ENCODE results near the gene SSC5D.

Gene SSC5D

DNA sequence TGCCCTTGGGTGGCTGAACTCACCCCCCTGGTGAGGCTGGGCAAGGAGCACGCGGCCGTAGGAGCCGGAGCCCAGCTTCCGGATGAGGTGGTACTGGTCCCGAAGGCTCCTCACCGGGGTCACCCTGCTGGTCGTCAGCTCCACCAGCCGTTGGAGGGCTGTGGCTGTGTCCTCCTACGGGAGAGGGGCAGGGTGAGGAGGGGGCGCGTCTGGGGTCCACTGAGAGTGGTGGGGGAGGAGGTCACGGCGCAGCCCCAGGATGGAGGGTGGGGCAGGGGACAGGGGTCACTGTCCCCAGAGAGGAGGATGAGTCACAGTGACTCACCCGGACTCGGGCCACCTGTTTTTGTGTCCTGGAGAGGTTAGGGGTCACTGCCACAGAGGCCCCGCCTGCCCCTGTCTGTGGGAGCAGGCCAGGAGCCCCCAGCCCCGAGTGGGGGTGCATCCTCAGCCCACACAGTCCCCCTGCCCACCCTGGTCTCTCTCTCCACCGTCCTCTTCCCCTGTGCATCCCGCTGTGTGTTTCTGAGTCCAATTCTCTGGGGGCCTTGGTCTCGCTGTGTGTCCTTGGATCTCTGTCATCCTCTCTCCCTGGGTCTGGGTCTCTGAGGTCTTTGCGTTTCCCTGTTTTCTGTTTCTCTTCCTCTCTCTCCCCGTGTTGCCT, 56.7 kb downstream of the SSC5D start:
- TF ChIP-seq FOXP2 (optimal IDR thresholded peaks at IDR 0.05; ENCODE audit: borderline replicate concordance, extremely low read depth, extremely low read length, insufficient read depth) (no peak), SIN3A (IDR thresholded peaks at IDR 0.05; ENCODE audit: borderline replicate concordance, insufficient read depth, low read length) (no peak), TAF1 (IDR thresholded peaks at IDR 0.05; ENCODE audit: borderline replicate concordance, insufficient read depth, low read length) (no peak), POLR2AphosphoS5 (IDR thresholded peaks at IDR 0.05; ENCODE audit: low read depth, low read length) (no peak)
- TF ChIP-seq, protein P1, sequence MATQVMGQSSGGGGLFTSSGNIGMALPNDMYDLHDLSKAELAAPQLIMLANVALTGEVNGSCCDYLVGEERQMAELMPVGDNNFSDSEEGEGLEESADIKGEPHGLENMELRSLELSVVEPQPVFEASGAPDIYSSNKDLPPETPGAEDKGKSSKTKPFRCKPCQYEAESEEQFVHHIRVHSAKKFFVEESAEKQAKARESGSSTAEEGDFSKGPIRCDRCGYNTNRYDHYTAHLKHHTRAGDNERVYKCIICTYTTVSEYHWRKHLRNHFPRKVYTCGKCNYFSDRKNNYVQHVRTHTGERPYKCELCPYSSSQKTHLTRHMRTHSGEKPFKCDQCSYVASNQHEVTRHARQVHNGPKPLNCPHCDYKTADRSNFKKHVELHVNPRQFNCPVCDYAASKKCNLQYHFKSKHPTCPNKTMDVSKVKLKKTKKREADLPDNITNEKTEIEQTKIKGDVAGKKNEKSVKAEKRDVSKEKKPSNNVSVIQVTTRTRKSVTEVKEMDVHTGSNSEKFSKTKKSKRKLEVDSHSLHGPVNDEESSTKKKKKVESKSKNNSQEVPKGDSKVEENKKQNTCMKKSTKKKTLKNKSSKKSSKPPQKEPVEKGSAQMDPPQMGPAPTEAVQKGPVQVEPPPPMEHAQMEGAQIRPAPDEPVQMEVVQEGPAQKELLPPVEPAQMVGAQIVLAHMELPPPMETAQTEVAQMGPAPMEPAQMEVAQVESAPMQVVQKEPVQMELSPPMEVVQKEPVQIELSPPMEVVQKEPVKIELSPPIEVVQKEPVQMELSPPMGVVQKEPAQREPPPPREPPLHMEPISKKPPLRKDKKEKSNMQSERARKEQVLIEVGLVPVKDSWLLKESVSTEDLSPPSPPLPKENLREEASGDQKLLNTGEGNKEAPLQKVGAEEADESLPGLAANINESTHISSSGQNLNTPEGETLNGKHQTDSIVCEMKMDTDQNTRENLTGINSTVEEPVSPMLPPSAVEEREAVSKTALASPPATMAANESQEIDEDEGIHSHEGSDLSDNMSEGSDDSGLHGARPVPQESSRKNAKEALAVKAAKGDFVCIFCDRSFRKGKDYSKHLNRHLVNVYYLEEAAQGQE (IDR thresholded peaks at IDR 0.05; ENCODE audit: insufficient read depth in 1 of 2, low read depth in 2 of 2, low read length in 2 of 2), result no peak

DNA sequence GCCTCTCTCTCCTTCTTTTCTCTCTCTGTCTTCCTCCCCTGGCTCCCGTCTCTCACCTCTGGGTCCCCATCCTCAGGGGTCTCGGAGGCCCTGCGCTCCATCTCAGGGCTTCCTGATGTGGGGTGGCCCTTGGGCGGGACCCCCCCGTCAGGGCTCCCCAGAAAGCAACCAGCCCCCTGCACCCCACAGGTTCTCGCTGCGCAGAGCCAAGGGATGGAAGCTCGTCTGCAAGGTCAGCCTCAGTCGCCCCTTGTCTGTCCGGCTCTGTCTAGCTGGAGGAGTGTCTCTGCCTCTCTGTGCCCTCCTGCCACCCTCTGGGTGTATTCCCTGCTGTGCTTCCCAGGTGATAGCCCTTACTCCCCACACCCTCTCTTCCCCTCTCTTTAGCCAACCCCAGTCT, 57.2 kb downstream of the SSC5D start, which contains the start of gene SBK3:
Gene SBK3, minus strand, starts transcription at position 101 of the 400 bp plus-strand sequence. Its CDS starts 0 bp downstream, at position 101.
- TF ChIP-seq SIN3A (IDR thresholded peaks at IDR 0.05; ENCODE audit: borderline replicate concordance, insufficient read depth, low read length), result no peak
- TF ChIP-seq TAF1 (IDR thresholded peaks at IDR 0.05; ENCODE audit: borderline replicate concordance, insufficient read depth, low read length), result no peak
- TF ChIP-seq FOXP2 (optimal IDR thresholded peaks at IDR 0.05; ENCODE audit: borderline replicate concordance, extremely low read depth, extremely low read length, insufficient read depth), result no peak
- no peak for TF ChIP-seq POLR2AphosphoS5 (IDR thresholded peaks at IDR 0.05; ENCODE audit: low read depth, low read length)
- TF ChIP-seq, protein P1 (IDR thresholded peaks at IDR 0.05; ENCODE audit: insufficient read depth in 1 of 2, low read depth in 2 of 2, low read length in 2 of 2), result no peak

DNA sequence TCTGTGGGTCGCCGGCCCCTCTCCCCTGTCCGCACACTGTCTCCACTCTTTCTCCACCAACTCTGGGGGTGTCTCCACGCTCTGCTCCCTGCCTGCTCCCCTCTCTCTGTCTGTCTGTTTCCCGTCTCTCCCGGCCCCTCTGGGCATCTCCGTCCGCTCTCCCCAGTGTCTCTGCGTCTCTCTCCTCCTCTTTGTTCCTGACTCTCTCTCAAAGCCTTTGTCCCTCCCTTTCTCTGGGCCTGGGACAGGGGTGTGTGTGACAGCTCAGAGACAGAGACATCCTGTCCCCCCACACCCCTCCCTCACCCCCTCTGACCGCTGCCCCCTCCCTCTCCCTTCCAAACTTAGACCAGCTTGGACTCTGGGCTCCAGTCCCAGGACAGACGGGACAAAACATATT, 57.8 kb downstream of the SSC5D start:
- no peak for TF ChIP-seq POLR2AphosphoS5 (IDR thresholded peaks at IDR 0.05; ENCODE audit: low read depth, low read length)
- no peak for TF ChIP-seq SIN3A (IDR thresholded peaks at IDR 0.05; ENCODE audit: borderline replicate concordance, insufficient read depth, low read length)
- no peak for TF ChIP-seq FOXP2 (optimal IDR thresholded peaks at IDR 0.05; ENCODE audit: borderline replicate concordance, extremely low read depth, extremely low read length, insufficient read depth)
- no peak for TF ChIP-seq TAF1 (IDR thresholded peaks at IDR 0.05; ENCODE audit: borderline replicate concordance, insufficient read depth, low read length)
- TF ChIP-seq, protein P1 (IDR thresholded peaks at IDR 0.05; ENCODE audit: insufficient read depth in 1 of 2, low read depth in 2 of 2, low read length in 2 of 2), result no peak

DNA sequence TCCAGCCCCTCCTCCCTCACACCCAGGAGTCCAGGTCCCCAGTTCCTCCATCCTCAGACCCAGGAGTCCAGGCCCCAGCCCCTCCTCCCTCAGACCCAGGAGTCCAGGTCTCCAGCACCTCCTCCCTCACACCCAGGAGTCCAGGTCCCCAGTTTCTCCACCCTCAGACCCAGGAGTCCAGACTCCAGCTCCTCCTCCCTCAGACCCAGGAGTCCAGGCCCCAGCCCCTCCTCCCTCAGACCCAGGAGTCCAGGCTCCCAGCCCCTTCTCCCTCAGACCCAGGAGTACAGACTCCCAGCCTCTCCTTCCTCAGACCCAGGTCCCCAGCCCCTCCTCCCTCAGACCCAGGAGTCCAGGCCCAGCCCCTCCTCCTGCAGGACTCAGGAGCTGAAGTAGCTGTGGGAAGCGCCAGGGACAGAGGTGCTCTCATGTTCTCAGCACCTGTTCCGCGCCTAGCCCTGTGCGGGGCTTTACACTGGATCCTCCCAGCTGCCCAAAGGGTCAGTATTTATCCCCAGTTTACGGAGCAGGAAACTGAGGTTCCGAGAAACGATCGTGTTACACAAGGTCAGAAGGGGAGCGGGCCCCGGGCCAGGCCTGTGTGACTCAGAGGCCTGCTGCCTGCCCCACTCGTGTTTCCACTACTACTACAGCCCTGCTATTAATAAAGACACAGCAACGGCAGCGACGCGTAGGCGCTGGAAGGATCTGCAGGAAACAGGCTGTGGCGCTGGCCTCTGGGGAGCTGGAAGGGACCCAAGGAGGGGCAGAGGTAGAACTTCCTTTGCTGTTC, 58.8 kb downstream of the SSC5D start:
- TF ChIP-seq FOXP2 (optimal IDR thresholded peaks at IDR 0.05; ENCODE audit: borderline replicate concordance, extremely low read depth, extremely low read length, insufficient read depth), result peak; percentile 84
- TF ChIP-seq SIN3A (IDR thresholded peaks at IDR 0.05; ENCODE audit: borderline replicate concordance, insufficient read depth, low read length), result 0 out of 2 replicates have a peak, but pooled peaks have one; percentile 16
- TF ChIP-seq TAF1 (IDR thresholded peaks at IDR 0.05; ENCODE audit: borderline replicate concordance, insufficient read depth, low read length), result no peak
- TF ChIP-seq, protein P1 (IDR thresholded peaks at IDR 0.05; ENCODE audit: insufficient read depth in 1 of 2, low read depth in 2 of 2, low read length in 2 of 2), result no peak

Measured in PFSK-1 (cell line).